Lung (tissue), 12 donors: ENCODE results near the gene MEX3C. TPM values are rescaled to one million over a fixed set of nuclear protein-coding genes. Genes with fewer than 3 reads are reported as not detected.

ENCODE experiments used
- ATAC-seq: fragments of 200-7000 bp; cut with Tn5 transposase; one replicate; pipeline ENCODE4 v1.9.1; 2020; ENCODE audit warnings: moderate number of reproducible peaks; ENCODE audit not compliant: insufficient read depth, low FRiP score
- DNase-seq, 3 donors: peaks; one replicate each; pipeline ENCODE4 v3.0.0-alpha.2; 2013 to 2017
- H3K27ac ChIP-seq, 2 donors: one replicate each; pipeline ENCODE4 v1.5.1; 2013; ENCODE audit warnings: mild to moderate bottlenecking in 2 of 2, moderate library complexity in 2 of 2, control low read depth in 1 of 2, inconsistent platforms in 1 of 2, low read depth in 1 of 2, low read length in 1 of 2
- H3K27me3 ChIP-seq, 3 donors: one replicate each; pipeline ENCODE4 v1.5.1; 2013; ENCODE audit warnings: low read length in 2 of 3; ENCODE audit not compliant: control insufficient read depth in 3 of 3, insufficient read depth in 3 of 3
- H3K36me3 ChIP-seq, 4 donors: one replicate each; pipeline ENCODE4 v1.5.1; 2013; ENCODE audit warnings: low read length in 4 of 4, mild to moderate bottlenecking in 1 of 4, moderate library complexity in 1 of 4; ENCODE audit not compliant: control insufficient read depth in 4 of 4, insufficient read depth in 4 of 4
- H3K4me1 ChIP-seq, 5 donors: one replicate each; pipeline ENCODE4 v1.5.1; 2013; ENCODE audit warnings: low read length in 5 of 5, mild to moderate bottlenecking in 2 of 5, moderate library complexity in 1 of 5; ENCODE audit not compliant: control insufficient read depth in 5 of 5, insufficient read depth in 5 of 5
- H3K4me3 ChIP-seq: one replicate; pipeline ENCODE4 v1.5.1; 2013; ENCODE audit warnings: mild to moderate bottlenecking, control low read depth, moderate library complexity
- H3K9ac ChIP-seq, 2 donors: one replicate each; pipeline ENCODE4 v1.5.1; 2013; ENCODE audit warnings: low read length in 2 of 2, control low read depth in 1 of 2; ENCODE audit not compliant: insufficient read depth in 1 of 2
- H3K9me3 ChIP-seq, 4 donors: one replicate each; pipeline ENCODE4 v1.5.1; 2013; ENCODE audit warnings: low read length in 3 of 4, mild to moderate bottlenecking in 1 of 4, moderate library complexity in 1 of 4; ENCODE audit not compliant: control insufficient read depth in 4 of 4, insufficient read depth in 3 of 4
- CTCF ChIP-seq: IDR thresholded peaks from 2 replicates; pipeline ENCODE4 v1.5.1; 2012; ENCODE audit warnings: mild to moderate bottlenecking; ENCODE audit errors: control extremely low read depth, extremely low read depth
- WGBS, 2 donors: extraction: QIAGEN DNeasy Blood & Tissue Kit; methylation state at CpG; one replicate each; pipeline ENCODE4 v1.1.7; 2013; 5-methylcytosine and 5-hydroxymethylcytosine counted together
- polyA plus RNA-seq, 2 donors: library from polyadenylated mRNA; stranded (reverse); fragments of 200-250 nt; gene quantifications; one replicate each; pipeline ENCODE4 v1.2.1, GENCODE V29; 2013
- total RNA-seq, 2 donors: library from RNA; depleted of rRNA in 1 of 2; stranded (reverse); fragments of >200 nt in 1 of 2; gene quantifications; one replicate each; pipeline ENCODE4 v1.2.1, GENCODE V29; 2014 to 2021
- donor health status: control.
- donor health status: control.
- donor health status: Bipolar disorder and iron deficiency.
- donor health status: healthy.
- donor health status: DM: yes; HTN: yes; CAD: no.

Gene MEX3C
- total and polyA plus RNA-seq, 4 donors: 7.6 to 54.2 (median 15.8) TPM

GRCh38 chr18:51188024-51188701 is 9.3 kb downstream of the MEX3C start:
- TF ChIP-seq CTCF: no peak
- DNase-seq (peak in 1 of 3 donors; percentile 11), ATAC-seq (no peak)
- H3K9me3 ChIP-seq: no peaks in the 10 kb centered on the region
- no peaks in the 10 kb centered on the region for H3K27me3 ChIP-seq
- no peak overlapping the region for H3K9ac ChIP-seq
- 87 to 93% methylated on average over 6 of the region's 6 CpGs for WGBS, 2 donors
- H3K4me3 ChIP-seq: no peak overlapping the region
- H3K4me1 ChIP-seq: peaks cover 0 to 35% (median 8%) of the 10 kb centered on the region in 5 donors
- H3K27ac ChIP-seq: no peak overlapping the region
- H3K36me3 ChIP-seq: peaks cover 0 to 15% (median 5%) of the 10 kb centered on the region in 4 donors

- H3K9ac ChIP-seq: no peak overlapping the region
- peaks cover 0 to 13% (median 5%) of the 10 kb centered on the region in 4 donors for H3K36me3 ChIP-seq
- DNase-seq (no peak), ATAC-seq (no peak)
- no peaks in the 10 kb centered on the region for H3K9me3 ChIP-seq
- no peak overlapping the region for H3K4me3 ChIP-seq
- H3K27ac ChIP-seq: no peak overlapping the region
- WGBS, 2 donors: 94 to 95% methylated on average over 1 of the region's 1 CpG
- H3K4me1 ChIP-seq: peaks cover 0 to 23% (median 0%) of the 10 kb centered on the region in 5 donors
- H3K27me3 ChIP-seq: no peaks in the 10 kb centered on the region
- TF ChIP-seq CTCF: no peak
Observed at GRCh38 chr18:51185075-51185474, 12.4 kb downstream of the MEX3C start.

- ATAC-seq (no peak), DNase-seq (no peak)
- Histone ChIP-seq H3K9ac (no peak overlapping the region), H3K27me3 (no peaks in the 10 kb centered on the region), H3K9me3 (no peaks in the 10 kb centered on the region), H3K4me1 (peaks cover 0 to 21% (median 0%) of the 10 kb centered on the region in 5 donors), H3K27ac (no peak overlapping the region), H3K4me3 (no peak overlapping the region), H3K36me3 (peaks cover 0 to 13% (median 5%) of the 10 kb centered on the region in 4 donors)
- no peak for TF ChIP-seq CTCF
- WGBS, 2 donors: 95 to 97% methylated on average over 1 of the region's 1 CpG
Observed at GRCh38 chr18:51184091-51184457, 13.4 kb downstream of the MEX3C start.
